GM19193 (cell line): ENCODE results near the gene SPATA16.

Experiments used
- POLR2A ChIP-seq: IDR thresholded peaks from 4 replicates; pipeline ENCODE4 v1.6.1; 2011; ENCODE audit not compliant: insufficient read depth, insufficient read length; ENCODE audit errors: extremely low read depth

The SPATA16 gene

GRCh38 chr3:172904711-172905373 is 236.2 kb downstream of the SPATA16 start:
- no peak for TF ChIP-seq POLR2A

- no peak for TF ChIP-seq POLR2A
Observed at GRCh38 chr3:172903642-172904320, 237.3 kb downstream of the SPATA16 start.

- no peak for TF ChIP-seq POLR2A
Observed at GRCh38 chr3:172892158-172892557, 248.9 kb downstream of the SPATA16 start.

GRCh38 chr3:172885704-172886103 is 255.3 kb downstream of the SPATA16 start:
- TF ChIP-seq POLR2A: no peak

- TF ChIP-seq POLR2A: no peak
Observed at GRCh38 chr3:172882563-172882962, 258.5 kb downstream of the SPATA16 start.

GRCh38 chr3:172877011-172877410 is 264.0 kb downstream of the SPATA16 start:
- no peak for TF ChIP-seq POLR2A

GRCh38 chr3:172876297-172876696 is 264.7 kb downstream of the SPATA16 start:
- no peak for TF ChIP-seq POLR2A

- no peak for TF ChIP-seq POLR2A
Observed at GRCh38 chr3:172875039-172875438, 266.0 kb downstream of the SPATA16 start.

GRCh38 chr3:172869784-172870518 is 271.1 kb downstream of the SPATA16 start:
- no peak for TF ChIP-seq POLR2A

GRCh38 chr3:172869368-172869771 is 271.7 kb downstream of the SPATA16 start:
- TF ChIP-seq POLR2A: no peak

- no peak for TF ChIP-seq POLR2A
Observed at GRCh38 chr3:172868582-172869200, 272.3 kb downstream of the SPATA16 start.

- no peak for TF ChIP-seq POLR2A
Observed at GRCh38 chr3:172859041-172859440, 282.0 kb downstream of the SPATA16 start.

- TF ChIP-seq POLR2A: no peak
Observed at GRCh38 chr3:172856795-172857742, 284.0 kb downstream of the SPATA16 start.

- no peak for TF ChIP-seq POLR2A
Observed at GRCh38 chr3:172855037-172855436, 286.0 kb downstream of the SPATA16 start.
